OCI-LY1 (cell line): ENCODE results near the gene AKAP13.

Experiments
- H2AFZ ChIP-seq: fragments of 200-600 bp; sonication (generic), shearing (Covaris generic); 2 replicates; pipeline ENCODE4 v1.6.0; 2014; ENCODE audit warnings: antibody characterized with exemption, mild to moderate bottlenecking, low read length
- H3F3A ChIP-seq: fragments of 200-600 bp; sonication (generic), shearing (Covaris generic); 2 replicates; pipeline ENCODE4 v1.6.0; 2014; ENCODE audit warnings: mild to moderate bottlenecking, antibody characterized with exemption, low read length, moderate library complexity; ENCODE audit not compliant: insufficient read depth
- H3K27ac ChIP-seq: fragments of 200-600 bp; sonication (generic); 2 replicates; pipeline ENCODE4 v1.5.1; 2014; ENCODE audit warnings: low read length, mixed run types, mild to moderate bottlenecking, low read depth; ENCODE audit not compliant: poor library complexity, severe bottlenecking
- H3K27me3 ChIP-seq: fragments of 200-600 bp; sonication (generic); 2 replicates; pipeline ENCODE4 v1.6.0; 2014; ENCODE audit warnings: antibody characterized with exemption, mild to moderate bottlenecking, low read length, moderate library complexity; ENCODE audit not compliant: insufficient read depth
- H3K36me3 ChIP-seq: fragments of 200-600 bp; sonication (generic); 2 replicates; pipeline ENCODE4 v1.6.1; 2014; ENCODE audit warnings: mild to moderate bottlenecking, antibody characterized with exemption, low read length, moderate library complexity, mixed read lengths; ENCODE audit not compliant: insufficient read depth
- H3K4me1 ChIP-seq: fragments of 200-600 bp; sonication (generic); 2 replicates; pipeline ENCODE4 v1.5.1; 2014; ENCODE audit warnings: mild to moderate bottlenecking, low read length, moderate library complexity; ENCODE audit not compliant: insufficient read depth, severe bottlenecking
- H3K4me2 ChIP-seq: fragments of 200-600 bp; sonication (generic), shearing (Covaris generic); 2 replicates; pipeline ENCODE4 v1.6.1; 2014; ENCODE audit warnings: low read length
- H3K4me3 ChIP-seq: fragments of 200-600 bp; sonication (generic); 2 replicates; pipeline ENCODE4 v1.5.1; 2014; ENCODE audit warnings: low read length, low read depth, mild to moderate bottlenecking, mixed read lengths; ENCODE audit not compliant: poor library complexity, severe bottlenecking
- H3K79me2 ChIP-seq: fragments of 200-600 bp; shearing (Covaris generic); 2 replicates; pipeline ENCODE4 v1.6.1; 2016; ENCODE audit warnings: mixed run types, low read length, mixed read lengths; ENCODE audit not compliant: insufficient read depth
- H3K9ac ChIP-seq: fragments of 200-600 bp; sonication (generic), shearing (Covaris generic); 2 replicates; pipeline ENCODE4 v1.6.1; 2014; ENCODE audit warnings: mild to moderate bottlenecking, low read length, mixed read lengths
- H3K9me2 ChIP-seq: fragments of 200-600 bp; sonication (generic), shearing (Covaris generic); 2 replicates; pipeline ENCODE4 v1.6.1; 2014; ENCODE audit warnings: low read depth, mild to moderate bottlenecking, low read length, mixed read lengths
- H3K9me3 ChIP-seq: fragments of 200-600 bp; shearing (Covaris generic); 2 replicates; pipeline ENCODE4 v1.6.1; 2014; ENCODE audit warnings: low read length, mixed read lengths
- H4K20me1 ChIP-seq: fragments of 200-600 bp; sonication (generic), shearing (Covaris generic); 2 replicates; pipeline ENCODE4 v1.6.0; 2016; ENCODE audit warnings: mild to moderate bottlenecking, low read length; ENCODE audit not compliant: insufficient read depth
- EZH2 ChIP-seq: fragments of 200-600 bp; sonication (generic), shearing (Covaris generic); IDR thresholded peaks from 2 replicates; pipeline ENCODE4 v1.8.0; 2017; ENCODE audit warnings: borderline replicate concordance, mixed run types, mild to moderate bottlenecking, antibody characterized with exemption, low read length, moderate library complexity, mixed read lengths
- TF ChIP-seq, protein P1 (sequence below): fragments of 200-600 bp; sonication (generic), shearing (Covaris generic); IDR thresholded peaks from 2 replicates; pipeline ENCODE4 v1.5.1; 2017; ENCODE audit warnings: mild to moderate bottlenecking, antibody characterized with exemption, low read length, moderate library complexity, mixed read lengths

Gene AKAP13

DNA sequence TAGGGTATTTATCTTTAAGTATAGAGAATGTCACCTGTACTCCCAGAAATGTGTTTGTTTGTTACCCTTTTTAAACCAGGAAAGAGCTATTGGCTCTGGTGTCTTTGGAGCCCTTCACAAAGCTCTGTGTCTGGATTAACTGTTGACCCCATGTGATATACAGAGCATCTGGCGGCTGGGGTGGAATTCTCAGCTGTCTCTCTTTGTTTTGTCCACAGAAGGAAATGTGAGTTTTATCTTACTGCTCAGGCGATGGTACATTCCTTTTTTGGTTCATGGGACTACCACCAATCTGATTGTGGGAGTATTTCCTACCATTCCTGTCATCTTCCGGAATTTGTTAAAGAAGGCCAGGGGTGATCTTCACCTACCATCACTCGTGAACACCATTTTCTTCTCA is 120.3 kb downstream of the AKAP13 start:
- Histone ChIP-seq H3F3A (no peaks in the 10 kb centered on the region), H3K79me2 (0 out of 2 replicates have a peak, but pooled peaks cover 2% of the 10 kb centered on the region), H4K20me1 (no peaks in the 10 kb centered on the region), H3K9ac (no peak overlapping the region), H3K36me3 (no peaks in the 10 kb centered on the region), H3K4me3 (no peak overlapping the region), H3K9me3 (no peaks in the 10 kb centered on the region), H2AFZ (no peak overlapping the region), H3K4me1 (peaks cover 87% of the 10 kb centered on the region), H3K27me3 (no peaks in the 10 kb centered on the region), H3K4me2 (no peak overlapping the region), H3K27ac (no peak overlapping the region), H3K9me2 (no peaks in the 10 kb centered on the region)
- TF ChIP-seq EZH2 = no peak
- TF ChIP-seq, protein P1, sequence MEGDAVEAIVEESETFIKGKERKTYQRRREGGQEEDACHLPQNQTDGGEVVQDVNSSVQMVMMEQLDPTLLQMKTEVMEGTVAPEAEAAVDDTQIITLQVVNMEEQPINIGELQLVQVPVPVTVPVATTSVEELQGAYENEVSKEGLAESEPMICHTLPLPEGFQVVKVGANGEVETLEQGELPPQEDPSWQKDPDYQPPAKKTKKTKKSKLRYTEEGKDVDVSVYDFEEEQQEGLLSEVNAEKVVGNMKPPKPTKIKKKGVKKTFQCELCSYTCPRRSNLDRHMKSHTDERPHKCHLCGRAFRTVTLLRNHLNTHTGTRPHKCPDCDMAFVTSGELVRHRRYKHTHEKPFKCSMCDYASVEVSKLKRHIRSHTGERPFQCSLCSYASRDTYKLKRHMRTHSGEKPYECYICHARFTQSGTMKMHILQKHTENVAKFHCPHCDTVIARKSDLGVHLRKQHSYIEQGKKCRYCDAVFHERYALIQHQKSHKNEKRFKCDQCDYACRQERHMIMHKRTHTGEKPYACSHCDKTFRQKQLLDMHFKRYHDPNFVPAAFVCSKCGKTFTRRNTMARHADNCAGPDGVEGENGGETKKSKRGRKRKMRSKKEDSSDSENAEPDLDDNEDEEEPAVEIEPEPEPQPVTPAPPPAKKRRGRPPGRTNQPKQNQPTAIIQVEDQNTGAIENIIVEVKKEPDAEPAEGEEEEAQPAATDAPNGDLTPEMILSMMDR = no peak

DNA sequence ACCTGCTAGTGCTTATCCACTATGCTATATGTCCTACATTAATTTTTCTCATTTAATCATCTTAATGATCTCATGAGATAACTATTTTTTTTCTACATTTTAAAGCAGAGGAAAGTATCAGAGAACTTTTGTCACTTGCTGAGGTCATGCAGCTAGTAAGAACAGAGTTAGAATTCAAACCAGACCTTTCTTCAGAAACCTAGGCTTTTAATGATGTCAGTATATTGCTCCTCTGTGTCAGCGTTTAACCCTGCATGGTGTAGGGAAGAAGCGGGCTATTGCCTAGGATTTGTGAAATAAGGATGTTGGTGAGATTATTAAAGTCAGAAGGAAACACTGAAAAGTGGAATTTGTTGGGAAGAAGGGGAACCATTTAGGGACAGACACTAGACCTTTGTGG is 121.2 kb downstream of the AKAP13 start:
- Histone ChIP-seq H3K79me2 (0 out of 2 replicates have a peak, but pooled peaks cover 1% of the 10 kb centered on the region), H4K20me1 (no peaks in the 10 kb centered on the region), H3K27ac (no peak overlapping the region)

DNA sequence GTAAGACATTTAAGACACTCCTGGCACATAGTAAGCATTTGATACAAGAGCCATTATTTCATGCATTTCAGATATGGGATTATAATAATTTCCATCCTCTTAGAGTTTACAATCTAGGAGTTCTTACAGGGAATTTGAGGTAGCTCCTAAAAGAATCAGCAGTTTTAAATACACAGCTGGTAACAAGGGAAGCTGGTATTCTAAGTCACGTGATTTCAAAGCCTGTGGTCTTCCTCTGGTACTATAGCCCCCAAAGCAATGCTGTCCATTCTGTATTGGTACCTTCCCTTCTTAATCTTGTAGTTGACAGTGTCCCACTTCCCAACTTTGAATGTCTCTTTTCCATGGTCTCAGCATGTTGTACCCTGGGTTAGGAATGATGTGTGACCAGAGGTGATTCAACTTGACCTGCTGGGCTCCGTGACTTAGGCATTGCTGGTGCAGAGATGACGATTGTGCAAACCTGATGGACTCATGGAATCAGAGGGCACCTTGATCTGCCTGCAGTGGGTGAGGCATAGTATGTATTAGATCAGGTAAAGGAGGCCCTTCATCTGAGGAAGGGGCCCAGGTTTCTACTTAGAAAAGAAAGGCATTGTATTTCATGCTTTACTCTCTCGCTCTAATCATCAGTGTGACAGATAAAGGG is 122.9 kb downstream of the AKAP13 start:
- Histone ChIP-seq H3K27me3 (no peaks in the 10 kb centered on the region), H3K4me3 (no peak overlapping the region), H3K9me2 (no peaks in the 10 kb centered on the region), H3K9ac (no peak overlapping the region), H3K4me1 (peaks cover 66% of the 10 kb centered on the region), H4K20me1 (no peaks in the 10 kb centered on the region), H3K36me3 (no peaks in the 10 kb centered on the region), H2AFZ (no peak overlapping the region), H3F3A (no peaks in the 10 kb centered on the region), H3K79me2 (0 out of 2 replicates have a peak, but pooled peaks cover 5% of the 10 kb centered on the region), H3K9me3 (no peaks in the 10 kb centered on the region), H3K27ac (peak overlapping the region; percentile 47), H3K4me2 (peak overlapping the region; percentile 10; the same call in 1 of the 2 replicates)
- TF ChIP-seq EZH2 = no peak
- TF ChIP-seq, protein P1 = no peak

More for the DNA sequence above, 121.2 kb downstream of the AKAP13 start:
- Histone ChIP-seq H3K9me3 (no peaks in the 10 kb centered on the region), H3K4me3 (no peak overlapping the region), H3K27me3 (no peaks in the 10 kb centered on the region), H3K9ac (no peak overlapping the region), H3K4me1 (peaks cover 78% of the 10 kb centered on the region), H3K36me3 (no peaks in the 10 kb centered on the region), H3F3A (no peaks in the 10 kb centered on the region), H3K4me2 (no peak overlapping the region), H3K9me2 (no peaks in the 10 kb centered on the region), H2AFZ (no peak overlapping the region)
- TF ChIP-seq EZH2 = no peak
